Stromal cell of bone marrow (primary cell): ENCODE measurements around the gene FIS1.
A peak's percentile ranks its signal among the peaks of the same experiment; 100 is the strongest.
"Not testable (repeated sequence)": the region's sequence is repeated elsewhere in the genome, so short reads cannot be mapped to it uniquely, and the experiment has no call there.

ENCODE experiments used
- DNase-seq: peaks from one replicate; pipeline ENCODE4 v3.0.0-alpha.2; 2012; ENCODE audit warnings: low read depth

The FIS1 gene

DNA sequence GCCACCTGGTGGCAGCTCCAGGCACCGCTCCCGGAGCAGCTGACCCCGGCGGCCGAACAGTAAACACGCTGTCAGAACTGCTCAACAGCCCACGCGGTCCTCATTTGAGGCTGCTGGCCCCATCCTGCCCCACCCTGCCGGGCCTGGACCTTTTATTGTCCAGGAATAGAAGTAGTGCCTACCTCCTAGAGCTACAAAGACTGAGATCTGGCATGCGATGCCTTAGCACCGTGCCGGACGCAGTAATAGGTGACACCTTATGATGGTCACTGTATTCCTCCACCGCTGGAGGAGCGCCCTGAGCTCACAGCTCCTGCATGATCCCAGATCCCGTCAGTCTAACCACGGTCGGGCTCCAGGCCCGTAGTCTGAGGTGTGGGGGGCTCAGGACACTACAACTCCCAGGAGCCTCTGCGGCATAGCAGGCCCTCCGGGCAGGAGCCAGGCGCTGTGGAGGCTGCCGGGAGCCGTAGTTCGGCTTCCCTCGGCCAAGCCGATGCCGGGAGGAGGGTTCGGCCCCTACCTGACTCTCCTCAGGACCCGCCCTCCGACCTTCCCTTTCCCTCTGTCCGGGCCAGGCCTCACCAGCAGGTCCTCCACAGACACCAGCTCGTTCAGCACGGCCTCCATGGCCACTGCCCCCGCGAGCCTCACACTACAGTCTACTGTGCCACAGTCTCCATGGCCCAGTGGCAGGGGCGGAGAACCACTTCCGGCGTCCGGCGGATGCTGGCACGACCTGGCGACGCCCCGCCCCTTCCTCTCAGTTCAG lies at the start of gene FIS1:
Gene FIS1, minus strand, starts transcription at position 707 of the 772 bp plus-strand sequence. Its CDS starts 77 bp downstream, at position 630.
- DNase-seq, result peak; percentile 82

DNA sequence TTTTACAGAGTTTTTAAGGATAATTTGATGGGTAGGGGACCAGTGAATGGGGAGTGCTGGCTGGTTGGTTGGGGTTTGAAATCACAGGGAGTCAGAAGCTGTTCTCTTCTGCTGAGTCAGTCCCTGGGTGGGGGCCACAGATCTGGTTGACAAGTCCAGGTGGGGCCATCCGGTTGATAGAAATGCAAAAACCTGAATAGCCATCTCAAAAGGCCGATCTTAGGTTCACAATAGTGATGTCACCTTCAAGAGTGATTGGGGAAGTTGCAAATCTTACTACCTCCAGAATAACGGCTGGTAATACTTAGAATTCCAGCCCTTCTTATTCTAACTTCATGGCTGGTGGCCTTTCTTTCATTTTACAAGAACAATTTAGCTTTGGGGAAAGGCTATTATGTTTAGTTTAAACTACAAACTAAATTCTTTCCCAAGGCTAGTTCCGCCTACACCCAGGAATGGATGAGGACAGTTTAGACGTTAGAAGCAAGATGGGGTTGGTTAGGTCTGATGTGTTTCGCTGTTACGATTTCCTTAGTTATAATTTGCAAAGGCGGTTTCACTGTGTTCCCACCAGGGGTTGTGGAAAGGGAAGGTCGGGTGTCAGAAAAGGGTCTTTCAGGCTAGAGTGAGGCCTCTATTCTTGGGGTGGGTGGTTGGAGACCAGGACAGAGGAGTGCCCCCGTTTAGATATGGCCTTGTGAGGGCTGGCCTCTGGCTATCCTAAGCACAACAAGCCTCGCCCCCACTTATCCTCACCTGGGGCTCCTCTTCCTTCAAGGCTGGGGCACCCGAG lies 49.4 kb upstream of the FIS1 start:
- no peak for DNase-seq

DNA sequence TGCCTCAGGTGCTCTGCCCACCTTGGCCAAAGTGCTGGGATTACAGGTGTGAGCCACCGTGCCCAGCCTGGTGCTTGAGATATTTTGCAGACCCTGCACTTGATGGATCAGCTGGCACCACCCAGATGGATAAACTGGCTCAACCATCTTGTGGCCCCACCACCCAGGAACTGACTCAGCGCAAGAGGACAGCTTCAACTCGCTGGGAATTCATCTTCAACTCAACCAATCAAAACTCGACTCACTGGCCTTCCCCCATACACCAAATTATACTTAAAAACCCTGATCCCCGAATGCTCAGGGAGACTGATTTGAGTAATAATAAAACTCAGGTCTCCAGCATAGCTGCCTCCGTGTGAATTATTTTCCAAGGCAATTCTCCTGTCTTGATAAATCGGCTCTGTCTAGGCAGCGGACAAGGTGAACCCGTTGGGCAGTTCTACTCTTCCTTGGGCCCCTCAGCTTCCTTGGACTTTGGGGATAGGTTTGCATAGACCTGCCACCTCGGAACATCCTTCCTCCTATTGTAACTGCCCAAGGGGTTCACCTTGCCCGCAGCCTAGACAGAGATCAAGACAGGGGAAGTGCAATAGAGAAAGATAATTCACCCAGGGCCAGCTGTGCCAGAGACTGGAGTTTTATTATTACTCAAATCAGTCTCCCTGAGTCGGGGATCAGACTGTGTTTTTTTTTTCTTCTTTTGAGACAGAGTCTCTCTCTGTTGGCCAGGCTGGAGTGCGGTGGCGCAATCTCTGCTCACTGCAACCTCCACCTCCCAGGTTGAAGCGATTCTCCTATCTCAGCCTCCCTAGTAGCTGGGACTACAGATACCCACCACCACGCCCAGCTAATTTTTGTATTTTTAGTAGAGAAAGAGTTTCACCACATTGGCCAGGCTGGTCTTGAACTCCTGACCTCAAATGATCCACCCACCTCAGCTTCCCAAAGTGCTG lies 48.5 kb upstream of the FIS1 start:
- not testable (repeated sequence) for DNase-seq

DNA sequence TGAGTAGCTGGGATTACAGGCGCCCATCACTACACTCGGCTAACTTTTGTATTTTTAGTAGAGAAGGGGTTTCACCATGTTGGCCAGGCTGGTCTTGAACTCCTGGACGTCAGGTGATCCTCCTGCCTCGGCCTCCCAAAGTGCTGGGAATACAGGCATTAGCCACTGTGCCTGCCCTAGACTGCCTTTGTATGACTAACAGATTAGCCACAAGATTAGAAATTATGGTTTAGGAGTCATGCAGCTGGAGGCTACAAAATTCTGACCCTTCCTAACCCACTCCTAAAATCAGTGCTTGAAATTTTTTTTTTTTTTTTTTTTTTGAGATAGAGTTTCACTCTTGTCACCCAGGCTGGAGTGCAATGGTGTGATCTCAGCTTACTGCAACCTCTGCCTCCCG lies 47.7 kb upstream of the FIS1 start:
- DNase-seq, result not testable (repeated sequence)

DNA sequence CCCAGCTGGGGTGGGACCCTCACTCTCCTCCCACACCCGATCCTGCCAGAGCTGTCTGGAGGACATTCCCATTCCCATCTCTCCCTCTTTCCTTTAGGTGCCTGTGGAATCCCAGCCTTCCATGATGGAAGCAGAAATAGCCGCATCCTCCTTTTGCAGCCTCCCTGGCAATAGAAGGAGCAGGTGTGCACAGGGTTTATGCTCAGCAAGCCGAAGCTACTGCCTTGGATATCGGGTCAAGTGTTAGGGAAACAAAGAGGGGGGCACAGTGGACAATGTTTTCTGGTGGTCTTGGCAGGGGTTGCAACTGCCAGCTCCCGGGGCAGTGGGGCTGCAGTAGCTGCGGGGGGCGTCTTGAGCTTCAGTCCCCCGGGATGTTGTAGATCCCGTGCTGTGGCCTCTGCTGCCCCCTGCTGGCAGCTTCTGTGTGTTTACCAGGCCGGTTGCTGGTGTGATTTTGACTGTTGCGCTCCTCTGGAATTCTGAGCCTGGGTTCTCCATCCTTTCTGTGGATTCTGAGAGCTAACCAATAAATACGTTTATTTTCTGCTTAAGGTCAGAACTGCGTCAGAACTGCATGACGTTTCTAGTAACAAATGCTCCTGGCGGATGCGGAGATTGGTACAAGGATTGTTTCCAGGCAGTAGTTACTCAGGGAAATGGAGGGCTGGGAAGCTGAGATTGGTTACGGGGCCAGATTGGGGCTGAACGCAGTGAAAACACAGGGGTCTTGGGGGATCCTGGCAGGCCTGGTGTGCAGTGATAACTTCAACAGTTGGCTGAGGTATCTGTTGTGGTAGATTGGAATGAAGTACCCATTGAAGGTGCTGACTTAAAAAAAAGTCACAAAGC lies 45.5 kb upstream of the FIS1 start:
- DNase-seq, result peak; percentile 5

DNA sequence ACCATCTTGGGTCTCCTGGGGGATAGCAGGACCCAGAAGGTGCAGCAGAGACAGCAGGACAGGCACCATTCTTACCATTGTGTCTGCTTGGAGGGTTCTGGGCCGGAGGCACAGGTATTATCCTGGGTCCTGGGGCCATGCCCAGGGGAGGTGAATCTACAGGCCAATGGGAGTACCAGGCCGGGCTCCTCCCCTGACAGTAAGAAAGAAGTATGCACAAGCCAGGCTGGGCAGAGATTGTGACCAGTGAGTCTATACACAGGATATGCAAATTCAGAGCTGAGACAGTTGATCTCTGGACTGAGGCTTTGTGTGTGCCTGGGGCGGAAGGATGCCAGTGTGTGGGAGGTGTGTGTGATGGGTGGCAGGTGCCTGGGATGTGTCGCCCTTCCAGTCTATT lies 44.8 kb upstream of the FIS1 start:
- DNase-seq, result not testable (repeated sequence)

DNA sequence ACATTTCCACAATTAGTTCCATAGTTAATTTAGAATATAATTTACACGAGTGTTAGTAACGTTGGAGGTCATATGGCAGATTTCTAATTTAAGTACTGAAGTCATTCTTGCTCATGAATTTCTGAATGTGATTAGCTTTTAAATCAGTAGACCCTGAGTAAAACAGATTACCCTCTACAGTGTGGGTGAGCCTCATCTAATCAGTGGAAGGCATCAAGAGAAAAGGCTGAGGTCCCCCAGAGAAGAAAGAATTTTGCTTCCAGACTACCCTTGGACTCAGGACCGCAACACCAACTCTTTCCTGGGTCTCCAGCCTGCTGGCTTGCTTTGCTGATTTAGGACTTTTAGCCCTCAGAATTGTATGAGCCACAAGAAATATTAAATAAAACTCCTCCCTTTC lies 43.6 kb upstream of the FIS1 start:
- DNase-seq, result no peak

DNA sequence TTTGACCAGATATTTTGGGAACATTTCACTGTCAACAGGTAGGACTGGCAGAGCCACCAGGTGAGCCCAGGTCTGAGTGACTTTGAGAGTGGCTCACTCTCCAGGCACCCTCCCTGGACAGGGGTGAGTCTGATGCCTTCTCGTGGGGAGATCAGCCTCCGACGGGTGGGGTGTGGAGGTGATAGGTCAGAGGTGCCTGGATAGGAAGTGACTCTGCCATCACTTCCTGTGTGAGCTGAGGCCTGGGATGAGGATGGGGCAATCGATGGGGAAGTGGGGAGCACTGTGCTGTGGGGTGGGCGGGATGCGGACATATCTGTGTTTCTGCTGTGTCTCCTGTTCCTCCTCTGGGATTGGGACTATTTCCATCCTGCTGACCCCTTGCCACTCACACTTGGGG lies 42.2 kb upstream of the FIS1 start:
- no peak for DNase-seq

DNA sequence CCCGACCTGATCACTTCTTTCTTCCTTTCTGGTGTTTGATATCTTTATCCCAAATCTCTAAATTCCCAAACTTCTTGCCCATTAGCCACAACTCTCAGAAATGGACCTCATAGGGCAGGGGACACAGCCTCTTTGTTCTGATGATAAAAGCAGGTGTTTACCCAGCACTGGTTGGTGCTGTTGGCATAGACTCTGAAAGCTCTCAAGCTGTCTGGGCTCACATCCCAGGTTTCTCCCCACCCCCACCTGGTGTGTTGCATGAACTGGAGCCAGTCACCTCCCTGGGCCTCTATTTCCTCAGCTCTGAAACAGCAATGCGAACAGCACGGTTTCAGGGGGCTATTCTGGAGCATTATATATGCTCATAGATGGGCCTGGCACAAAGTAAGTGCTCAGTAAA lies 41.0 kb upstream of the FIS1 start:
- DNase-seq, result not testable (repeated sequence)

DNA sequence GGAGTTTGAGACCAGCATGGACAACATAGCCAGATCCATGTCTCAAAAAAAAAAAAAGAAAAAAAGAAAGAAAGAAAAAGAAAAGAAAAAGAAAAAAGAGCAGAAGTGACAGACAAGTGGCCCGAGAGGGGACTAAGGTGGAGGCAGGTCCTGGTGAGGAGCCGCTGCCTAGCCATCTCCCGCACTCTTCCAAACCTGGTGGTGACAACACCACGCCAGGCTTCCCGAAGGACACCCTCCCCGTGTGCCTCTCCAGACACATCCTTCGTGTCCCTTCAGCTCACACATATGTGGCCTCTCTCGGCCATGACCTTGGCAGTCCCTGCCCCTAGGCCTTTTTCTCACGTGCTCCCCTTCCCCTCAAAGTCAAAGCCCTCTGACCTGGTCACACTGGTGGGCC lies 40.3 kb upstream of the FIS1 start:
- no peak for DNase-seq

DNA sequence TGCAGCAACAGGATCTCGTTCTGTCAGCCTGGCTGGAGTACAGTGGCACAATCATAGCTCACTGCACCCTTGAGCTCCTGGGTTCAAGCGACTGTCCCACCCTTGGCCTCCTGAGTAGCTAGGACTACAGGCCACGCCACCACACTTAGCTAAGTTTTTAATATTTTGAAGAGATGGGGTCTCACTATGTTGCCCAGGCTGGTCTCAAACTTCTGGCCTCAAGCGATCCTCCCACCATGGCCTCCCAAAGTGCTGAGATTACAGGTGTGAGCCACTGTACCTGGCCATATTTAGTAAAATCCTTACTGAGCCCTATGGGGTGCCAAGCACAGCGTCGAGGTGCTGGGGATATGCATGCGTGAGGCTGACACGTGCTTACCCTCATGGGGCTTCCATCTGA lies 36.0 kb upstream of the FIS1 start:
- DNase-seq, result not testable (repeated sequence)

DNA sequence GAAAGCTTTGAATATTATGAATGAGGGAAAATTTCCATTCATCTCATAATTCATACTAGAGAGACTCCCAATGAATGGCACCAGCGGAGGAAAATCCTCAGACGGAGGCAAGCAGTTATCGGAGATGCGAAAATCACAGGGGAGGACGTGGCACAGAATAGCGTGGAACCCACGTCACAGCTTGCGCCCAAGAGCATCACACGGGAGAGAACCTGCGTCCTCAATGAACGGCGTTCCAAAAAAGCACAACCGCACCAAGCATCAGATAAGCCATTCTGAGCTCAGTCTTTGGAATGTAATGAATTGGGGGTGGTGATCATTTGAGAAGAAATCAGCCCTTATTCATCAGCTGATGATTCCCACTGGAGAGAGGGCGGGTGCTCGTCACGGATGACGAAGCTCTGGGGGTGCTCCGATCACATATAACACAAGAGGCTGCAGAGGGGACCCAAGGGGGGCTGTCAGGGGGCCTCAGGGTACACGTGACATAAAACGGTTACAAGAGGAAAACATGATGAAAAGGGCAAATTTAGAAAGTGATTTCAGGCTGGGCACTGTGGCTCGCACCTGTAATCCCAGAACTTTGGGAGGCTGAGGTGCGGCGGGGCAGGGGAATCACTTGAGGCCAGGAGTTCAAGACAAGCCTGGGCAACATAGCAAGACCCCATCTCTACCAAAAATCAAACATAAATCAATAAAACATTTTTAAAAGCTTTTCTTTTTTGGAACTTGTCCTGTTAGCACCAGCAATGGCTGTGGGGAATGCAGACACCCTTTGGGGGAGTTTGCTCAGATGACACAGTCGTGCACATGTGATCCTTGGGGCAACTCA lies 33.8 kb upstream of the FIS1 start:
- DNase-seq, result peak; percentile 2

DNA sequence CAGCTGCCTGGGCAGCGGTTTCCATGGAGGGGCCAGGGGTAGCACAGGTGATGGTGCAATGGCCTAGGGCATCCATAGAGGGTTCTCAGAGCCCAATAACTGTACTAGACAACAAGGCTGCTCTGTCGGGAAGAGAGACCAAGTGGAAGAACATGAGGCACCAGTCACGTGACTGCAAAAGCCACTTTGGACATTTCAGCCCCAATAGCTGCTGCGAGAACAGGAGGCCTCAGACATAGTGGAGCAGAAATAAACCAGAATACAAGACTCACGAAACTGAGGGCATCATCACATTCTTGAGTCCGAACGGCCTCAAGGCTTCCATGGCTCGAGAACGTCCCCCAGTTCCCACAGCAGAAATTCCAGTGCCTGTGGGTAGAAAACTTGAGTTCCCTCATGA lies 32.3 kb upstream of the FIS1 start:
- no peak for DNase-seq

DNA sequence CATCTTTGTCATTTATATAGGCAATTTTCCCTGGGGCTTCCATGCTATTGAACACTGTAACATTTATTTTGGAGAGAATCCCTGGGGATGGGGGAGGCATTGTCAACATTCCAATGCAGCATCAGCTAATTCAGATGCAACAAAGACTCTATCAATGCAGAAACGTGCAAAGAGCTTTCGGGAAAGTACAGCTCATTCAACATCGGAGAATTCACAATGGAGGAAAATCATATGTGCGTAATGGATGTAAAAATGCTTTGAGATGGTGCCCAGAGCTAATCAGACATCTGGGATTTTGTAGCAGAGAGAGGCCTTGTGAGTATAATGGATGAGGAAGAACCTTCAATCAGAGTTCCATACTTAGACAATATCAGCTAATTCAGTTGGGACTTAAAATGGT lies 28.3 kb upstream of the FIS1 start:
- no peak for DNase-seq

DNA sequence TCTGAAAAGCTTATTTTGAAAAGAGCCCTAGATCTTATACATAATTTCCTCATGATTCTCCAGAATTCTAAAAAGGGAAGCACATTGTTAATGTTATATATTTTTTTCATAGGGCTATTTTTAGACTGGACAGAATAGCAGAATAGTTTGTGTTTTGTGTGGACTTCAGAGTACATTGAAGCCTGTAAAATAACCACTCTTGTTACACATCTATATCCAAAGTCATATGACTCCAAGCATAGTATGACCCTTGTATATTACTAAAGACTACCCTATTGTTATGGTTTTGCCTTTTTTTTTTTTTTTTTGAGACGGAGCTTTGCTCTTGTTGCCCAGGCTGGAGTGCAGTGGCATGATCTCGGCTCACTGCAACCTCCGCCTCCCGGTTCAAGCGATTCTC lies 26.1 kb upstream of the FIS1 start:
- no peak for DNase-seq

DNA sequence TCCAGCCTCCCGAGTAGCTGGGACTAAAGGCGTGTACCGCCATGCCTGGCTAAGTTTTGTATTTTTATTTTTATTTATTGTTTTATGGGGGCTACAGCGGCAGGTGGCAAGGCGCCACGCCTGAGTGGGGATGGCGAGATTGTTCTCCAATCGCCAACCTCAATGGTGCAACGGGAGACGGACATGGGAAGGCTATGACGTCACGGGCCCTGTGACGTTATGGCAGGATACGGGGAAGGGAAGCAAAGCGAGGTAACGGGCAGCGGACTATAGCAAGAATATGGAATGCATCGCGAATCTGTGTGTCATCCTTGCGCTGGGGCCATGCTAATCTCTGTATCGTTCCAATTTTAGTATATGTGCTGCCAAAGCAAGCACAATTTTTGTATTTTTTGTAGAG lies 24.8 kb upstream of the FIS1 start:
- DNase-seq, result no peak

DNA sequence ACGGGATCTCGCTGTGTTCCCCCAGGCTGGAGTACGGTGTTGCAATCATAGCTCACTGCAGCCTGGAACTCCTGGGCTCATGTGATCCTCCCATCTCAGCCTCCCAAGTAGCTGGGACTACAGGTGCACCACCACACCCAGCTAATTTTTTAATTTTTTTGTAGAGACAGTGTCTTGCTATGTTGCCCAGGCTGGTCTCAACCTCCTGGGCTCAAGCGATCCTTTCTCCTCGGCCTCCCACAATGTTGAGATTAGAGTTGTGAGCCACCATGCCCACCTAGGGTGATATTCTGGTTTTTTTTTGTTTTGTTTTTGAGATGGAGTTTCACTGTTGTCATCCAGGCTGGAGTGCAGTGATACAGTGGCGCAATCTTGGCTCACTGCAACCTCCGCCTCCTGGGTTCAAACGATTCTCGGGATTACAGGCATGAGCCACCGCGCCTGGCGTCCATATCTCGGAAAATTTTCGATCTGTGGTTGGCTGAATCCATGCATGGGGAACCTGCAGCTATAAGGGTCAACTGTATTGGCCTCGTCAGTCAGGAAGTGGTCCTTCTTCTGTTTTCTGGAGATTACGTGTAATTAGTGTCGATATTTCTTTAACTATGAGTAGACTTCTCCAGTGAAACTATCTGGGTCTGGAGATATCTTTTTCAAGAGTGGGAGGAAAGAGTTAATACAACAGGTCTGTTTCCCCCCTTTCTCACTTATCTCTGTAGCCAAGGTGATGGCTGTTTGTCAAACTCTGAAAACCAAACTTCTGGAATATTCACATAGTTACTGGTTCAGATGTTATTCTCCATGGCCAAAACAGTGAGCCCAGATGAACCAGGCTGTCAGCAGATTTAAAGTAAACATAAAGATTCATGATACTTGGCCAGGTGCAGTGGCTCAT lies 21.0 kb upstream of the FIS1 start:
- DNase-seq, result no peak

DNA sequence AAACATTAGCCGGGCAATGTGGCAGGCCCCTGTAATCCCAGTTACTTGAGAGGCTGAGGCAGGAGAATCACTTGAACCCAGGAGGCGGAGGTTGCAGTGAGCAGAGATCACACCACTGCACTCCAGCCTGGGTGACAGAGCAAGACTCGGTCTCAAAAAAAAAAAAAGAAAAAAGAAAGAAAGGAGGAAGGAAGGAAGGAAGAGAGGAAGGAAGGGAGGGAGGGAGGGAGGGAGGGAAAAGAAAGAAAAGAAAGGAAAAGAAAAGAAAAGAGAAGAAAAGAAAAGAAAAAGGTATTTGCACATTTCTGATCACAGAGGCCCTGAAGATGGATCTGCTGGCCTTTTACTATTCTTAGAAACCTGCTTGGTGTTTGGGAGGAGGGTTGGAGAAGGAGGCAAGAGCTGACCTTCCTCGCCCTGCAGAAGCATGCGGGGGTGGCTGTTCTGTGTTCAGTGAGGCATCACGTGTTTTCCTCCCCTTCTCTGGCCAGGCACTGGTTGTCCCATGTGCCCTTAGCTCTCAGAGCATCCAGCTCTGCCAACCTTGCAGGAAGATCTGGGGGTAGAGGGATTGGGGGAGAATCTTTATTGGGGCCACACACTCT lies 19.3 kb upstream of the FIS1 start:
- not testable (repeated sequence) for DNase-seq

DNA sequence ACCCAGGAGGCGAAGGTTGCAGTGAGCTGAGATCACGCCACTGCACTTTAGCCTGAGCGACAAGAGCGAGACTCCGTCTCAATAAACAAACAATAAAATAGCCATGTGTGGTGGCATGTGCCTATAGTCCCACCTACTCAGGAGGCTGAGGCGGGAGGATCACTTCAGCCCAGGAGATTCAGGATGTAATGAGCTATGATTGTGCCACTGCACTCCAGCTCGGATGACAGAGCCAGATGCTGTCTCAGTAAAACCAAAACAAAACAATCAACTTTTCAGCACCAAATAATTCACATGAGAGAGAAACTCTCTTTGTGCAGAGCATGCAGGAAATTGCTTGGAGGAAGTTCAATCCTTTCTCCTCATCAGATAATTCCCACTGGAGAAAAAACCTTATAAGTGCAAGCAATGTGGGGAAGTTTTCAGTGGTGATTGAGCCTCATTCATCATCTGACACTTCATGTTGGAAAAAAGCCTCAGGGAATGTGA lies 13.4 kb upstream of the FIS1 start:
- no peak for DNase-seq
